ENCODE measurements around the gene NR1D2. TPM values are rescaled to one million over a fixed set of nuclear protein-coding genes. Genes with fewer than 3 reads are reported as not detected.
A peak's percentile ranks its signal among the peaks of the same experiment; 100 is the strongest.

The NR1D2 gene
- total and polyA plus RNA-seq, 12 donors, result 2.8 to 54.7 (median 33.1) TPM

DNA sequence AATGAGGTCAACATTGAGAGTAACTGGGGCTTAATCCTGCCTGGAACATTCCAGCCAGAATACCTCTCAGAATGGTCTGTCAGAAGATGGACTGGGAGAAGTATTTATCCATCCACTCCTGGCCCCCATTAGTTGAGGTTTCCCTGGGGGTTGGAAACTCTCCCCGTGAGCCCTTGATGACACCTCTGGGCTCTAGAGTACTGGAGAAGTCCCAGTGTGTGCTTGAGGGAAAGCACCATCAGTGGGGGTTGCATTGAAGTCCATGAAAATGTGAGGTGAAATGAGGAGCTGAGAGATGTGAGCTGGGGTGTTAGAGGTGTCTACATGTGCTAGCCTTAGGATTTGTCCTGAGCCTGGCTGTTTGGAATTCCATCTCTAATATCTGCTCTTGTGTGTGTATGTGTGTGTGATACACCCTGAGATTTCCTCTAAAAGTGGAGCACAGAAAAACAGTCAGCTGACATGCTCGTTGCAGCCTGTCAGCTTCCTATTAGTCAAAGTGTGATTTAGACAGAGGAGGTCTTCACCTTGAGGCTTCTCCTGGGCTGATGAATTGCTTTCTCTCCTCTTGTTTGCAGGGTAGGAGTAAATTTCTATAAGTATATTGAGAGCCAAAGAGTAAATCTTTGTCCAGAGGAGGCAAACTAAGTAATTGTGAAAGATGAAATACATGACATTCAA, 67.6 kb downstream of the NR1D2 start:
- 77 to 80% methylated on average over 2 of the region's 2 CpGs for WGBS, 2 donors
- no peaks in the 10 kb centered on the region for H3K9me3 ChIP-seq
- no peaks in the 10 kb centered on the region for H3K36me3 ChIP-seq
- H3K27me3 ChIP-seq, result no peaks in the 10 kb centered on the region
- TF ChIP-seq, protein P1, sequence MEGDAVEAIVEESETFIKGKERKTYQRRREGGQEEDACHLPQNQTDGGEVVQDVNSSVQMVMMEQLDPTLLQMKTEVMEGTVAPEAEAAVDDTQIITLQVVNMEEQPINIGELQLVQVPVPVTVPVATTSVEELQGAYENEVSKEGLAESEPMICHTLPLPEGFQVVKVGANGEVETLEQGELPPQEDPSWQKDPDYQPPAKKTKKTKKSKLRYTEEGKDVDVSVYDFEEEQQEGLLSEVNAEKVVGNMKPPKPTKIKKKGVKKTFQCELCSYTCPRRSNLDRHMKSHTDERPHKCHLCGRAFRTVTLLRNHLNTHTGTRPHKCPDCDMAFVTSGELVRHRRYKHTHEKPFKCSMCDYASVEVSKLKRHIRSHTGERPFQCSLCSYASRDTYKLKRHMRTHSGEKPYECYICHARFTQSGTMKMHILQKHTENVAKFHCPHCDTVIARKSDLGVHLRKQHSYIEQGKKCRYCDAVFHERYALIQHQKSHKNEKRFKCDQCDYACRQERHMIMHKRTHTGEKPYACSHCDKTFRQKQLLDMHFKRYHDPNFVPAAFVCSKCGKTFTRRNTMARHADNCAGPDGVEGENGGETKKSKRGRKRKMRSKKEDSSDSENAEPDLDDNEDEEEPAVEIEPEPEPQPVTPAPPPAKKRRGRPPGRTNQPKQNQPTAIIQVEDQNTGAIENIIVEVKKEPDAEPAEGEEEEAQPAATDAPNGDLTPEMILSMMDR (IDR thresholded peaks at IDR 0.05), result no peak
- intact Hi-C loops (cut with DNase I), result no loop called here
- ATAC-seq, result no peak
- DNase-seq, result no peak
- no peak overlapping the region for H3K27ac ChIP-seq
- peaks cover 0 to 13% (median 3%) of the 10 kb centered on the region in 9 donors for H3K4me1 ChIP-seq
- H3K4me3 ChIP-seq, result no peak overlapping the region

DNA sequence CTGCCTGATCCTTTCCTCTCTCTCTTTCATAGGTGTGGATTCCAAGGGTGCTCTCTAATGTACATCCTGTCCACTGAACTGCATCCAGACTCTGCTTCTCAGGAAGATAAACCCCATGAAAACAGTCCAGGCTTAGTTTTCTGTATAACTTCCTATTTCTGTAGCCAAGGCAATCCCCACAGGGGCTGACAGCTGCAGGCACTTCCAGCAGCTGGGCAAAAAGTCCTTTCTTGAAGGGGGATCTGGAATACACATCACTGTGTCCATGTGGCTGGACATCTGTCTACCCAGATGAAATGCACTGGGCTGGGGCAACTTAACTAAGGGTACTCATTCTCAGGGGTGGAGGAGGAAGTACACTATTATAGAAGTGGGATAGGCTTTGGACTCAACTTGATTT, 72.2 kb downstream of the NR1D2 start:
- H3K4me1 ChIP-seq, result peaks cover 0 to 14% (median 3%) of the 10 kb centered on the region in 9 donors
- no peaks in the 10 kb centered on the region for H3K27me3 ChIP-seq
- DNase-seq (peak in 1 of 2 donors; percentile 67), ATAC-seq (peak in 7 of 8 donors; percentile 51 to 88 (median 82))
- intact Hi-C loops (cut with DNase I), result no loop called here
- no peaks in the 10 kb centered on the region for H3K9me3 ChIP-seq
- H3K27ac ChIP-seq, result peak overlapping the region in 4 of 10 donors; percentile 29 to 47 (median 34)
- H3K4me3 ChIP-seq, result no peak overlapping the region
- H3K36me3 ChIP-seq, result no peaks in the 10 kb centered on the region
- TF ChIP-seq, protein P1 (IDR thresholded peaks at IDR 0.05), result no peak

DNA sequence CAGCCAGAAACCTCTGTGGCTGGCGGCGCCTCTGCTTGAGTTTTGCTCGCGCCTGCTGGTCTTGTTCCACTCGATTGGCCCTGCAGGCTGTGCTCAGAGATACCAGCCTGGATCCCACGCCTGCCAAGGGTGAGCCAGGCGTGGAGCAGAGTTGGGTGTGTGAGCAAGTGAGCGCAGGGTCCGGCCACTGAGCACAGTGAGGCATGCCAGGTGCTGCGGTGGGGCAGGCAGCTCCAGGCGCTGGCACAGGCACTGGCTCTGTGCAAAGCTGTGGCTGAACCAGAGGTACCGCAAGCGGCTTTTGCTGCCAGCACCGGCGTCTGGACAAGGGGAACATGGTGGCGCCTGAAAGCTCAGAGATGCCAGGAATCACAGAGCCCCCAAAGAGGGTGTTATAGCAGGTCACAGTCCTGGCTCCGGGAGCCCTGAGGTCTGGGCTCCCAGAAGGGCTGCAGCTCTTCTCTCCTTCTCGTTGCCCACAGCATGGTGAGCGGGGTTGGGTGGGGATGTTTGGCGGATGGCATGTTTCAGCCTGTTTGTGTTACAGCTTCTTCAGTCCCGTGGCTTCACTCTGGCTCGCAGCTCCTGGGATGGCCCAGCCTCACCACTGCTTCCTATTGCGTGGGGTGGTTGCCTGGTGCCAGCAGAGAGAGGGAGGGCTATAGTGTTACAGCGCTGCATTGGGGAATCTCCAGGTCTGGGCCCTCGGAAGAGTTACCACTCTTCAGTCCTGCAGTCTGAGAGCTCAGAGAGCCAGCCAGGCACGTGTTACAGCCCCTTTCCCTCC, 73.9 kb downstream of the NR1D2 start:
- H3K36me3 ChIP-seq, result no peaks in the 10 kb centered on the region
- no peak overlapping the region for H3K4me3 ChIP-seq
- no peak for DNase-seq
- intact Hi-C loops (cut with DNase I), result no loop called here
- no peaks in the 10 kb centered on the region for H3K27me3 ChIP-seq
- no peak overlapping the region for H3K27ac ChIP-seq
- ATAC-seq, result no peak
- TF ChIP-seq, protein P1 (IDR thresholded peaks at IDR 0.05), result no peak
- no peaks in the 10 kb centered on the region for H3K9me3 ChIP-seq
- peaks cover 0 to 14% (median 3%) of the 10 kb centered on the region in 9 donors for H3K4me1 ChIP-seq
- 96% methylated on average over 25 to 26 of the region's 26 CpGs for WGBS, 2 donors

DNA sequence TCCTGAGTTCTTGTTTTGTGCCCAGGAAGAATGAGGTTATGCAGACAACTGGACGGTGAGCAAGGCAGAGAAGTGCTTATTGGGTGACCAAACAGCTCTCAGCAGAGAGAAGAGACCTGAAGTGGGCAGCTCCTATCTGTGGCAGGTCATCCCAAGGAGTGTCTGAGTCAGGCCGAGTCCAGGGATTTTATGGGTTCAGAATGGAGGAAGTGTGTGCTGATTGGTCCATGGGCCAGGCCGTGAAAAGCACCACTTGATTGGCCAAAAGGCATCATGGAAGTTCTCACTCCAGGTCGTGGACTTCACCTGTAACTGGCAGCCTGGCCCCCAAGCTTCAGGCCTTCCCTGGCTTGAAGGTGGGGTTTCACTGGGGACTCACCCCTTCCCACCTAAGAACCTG, 74.5 kb downstream of the NR1D2 start:
- H3K36me3 ChIP-seq, result no peaks in the 10 kb centered on the region
- TF ChIP-seq, protein P1 (IDR thresholded peaks at IDR 0.05), result no peak
- no peaks in the 10 kb centered on the region for H3K27me3 ChIP-seq
- H3K4me1 ChIP-seq, result peaks cover 0 to 14% (median 3%) of the 10 kb centered on the region in 9 donors
- H3K4me3 ChIP-seq, result no peak overlapping the region
- no peak overlapping the region for H3K27ac ChIP-seq
- ATAC-seq (no peak), DNase-seq (no peak)
- H3K9me3 ChIP-seq, result no peaks in the 10 kb centered on the region
- WGBS, 2 donors, result 80 to 86% methylated on average over 4 of the region's 4 CpGs
- intact Hi-C loops (cut with DNase I), result no loop called here
